Measurements from ENCODE around the gene IRS2. TPM values are rescaled to one million over a fixed set of nuclear protein-coding genes. Genes with fewer than 3 reads are reported as not detected.

IRS2 gene
- total and polyA plus RNA-seq, 4 donors, result 4.0 to 9.1 (median 6.7) TPM

DNA sequence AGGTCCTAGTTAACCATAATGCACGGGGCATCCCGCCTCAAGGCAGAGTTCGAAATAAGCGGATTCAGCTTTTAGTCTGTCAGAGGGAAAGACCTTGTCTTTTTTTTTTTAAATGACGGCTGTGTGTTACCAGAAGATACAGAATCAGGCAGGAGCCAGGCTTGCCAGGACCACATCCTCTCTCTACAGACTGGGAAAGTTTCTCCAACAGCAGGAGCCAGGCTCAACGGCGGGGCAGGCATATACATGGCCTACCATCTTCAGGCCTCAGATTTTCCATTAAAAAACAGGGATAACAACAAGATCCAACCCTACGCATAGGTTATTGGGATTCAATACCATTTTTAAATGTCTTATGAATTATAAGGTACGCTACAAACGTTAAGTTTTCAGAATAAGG is 17.8 kb downstream of the IRS2 start:
- Histone ChIP-seq H3K4me3 (ENCODE audit: low read depth in 1 of 3, low read length in 3 of 3) (no peak overlapping the region), H3K27me3 (ENCODE audit: control insufficient read depth in 4 of 4, insufficient read depth in 4 of 4, low read length in 3 of 4) (no peaks in the 10 kb centered on the region), H3K27ac (ENCODE audit: low read depth in 1 of 2, low read length in 2 of 2) (no peak overlapping the region), H3K4me1 (ENCODE audit: control insufficient read depth in 4 of 4, insufficient read depth in 4 of 4, low read length in 3 of 4) (peaks cover 0 to 25% (median 5%) of the 10 kb centered on the region in 4 donors), H3K36me3 (ENCODE audit: control insufficient read depth in 4 of 4, insufficient read depth in 3 of 4, low read depth in 1 of 4, low read length in 3 of 4) (peaks cover 2 to 19% (median 11%) of the 10 kb centered on the region in 4 donors), H3K9me3 (ENCODE audit: control insufficient read depth in 4 of 4, low read length in 3 of 4) (no peaks in the 10 kb centered on the region), H3K9ac (ENCODE audit: low read depth in 1 of 2, low read length in 2 of 2) (no peak overlapping the region)
- 97% methylated on average over 10 of the region's 10 CpGs for WGBS
- TF ChIP-seq YY1 (IDR thresholded peaks at IDR 0.05) (no peak), FOXA1 (IDR thresholded peaks at IDR 0.05) (no peak), RXRA (IDR thresholded peaks at IDR 0.05) (no peak), HNF4G (IDR thresholded peaks at IDR 0.05) (no peak), HNF4A (conservative IDR thresholded peaks at IDR 0.05) (no peak), SP1 (IDR thresholded peaks at IDR 0.05) (no peak), ZBTB33 (IDR thresholded peaks at IDR 0.05) (no peak), REST (IDR thresholded peaks at IDR 0.05) (no peak), RAD21 (IDR thresholded peaks at IDR 0.05) (no peak), EGR1 (IDR thresholded peaks at IDR 0.05; ENCODE audit: low read depth in 2 of 2) (no peak), TAF1 (conservative IDR thresholded peaks at IDR 0.05) (no peak)
- TF ChIP-seq, protein P1, sequence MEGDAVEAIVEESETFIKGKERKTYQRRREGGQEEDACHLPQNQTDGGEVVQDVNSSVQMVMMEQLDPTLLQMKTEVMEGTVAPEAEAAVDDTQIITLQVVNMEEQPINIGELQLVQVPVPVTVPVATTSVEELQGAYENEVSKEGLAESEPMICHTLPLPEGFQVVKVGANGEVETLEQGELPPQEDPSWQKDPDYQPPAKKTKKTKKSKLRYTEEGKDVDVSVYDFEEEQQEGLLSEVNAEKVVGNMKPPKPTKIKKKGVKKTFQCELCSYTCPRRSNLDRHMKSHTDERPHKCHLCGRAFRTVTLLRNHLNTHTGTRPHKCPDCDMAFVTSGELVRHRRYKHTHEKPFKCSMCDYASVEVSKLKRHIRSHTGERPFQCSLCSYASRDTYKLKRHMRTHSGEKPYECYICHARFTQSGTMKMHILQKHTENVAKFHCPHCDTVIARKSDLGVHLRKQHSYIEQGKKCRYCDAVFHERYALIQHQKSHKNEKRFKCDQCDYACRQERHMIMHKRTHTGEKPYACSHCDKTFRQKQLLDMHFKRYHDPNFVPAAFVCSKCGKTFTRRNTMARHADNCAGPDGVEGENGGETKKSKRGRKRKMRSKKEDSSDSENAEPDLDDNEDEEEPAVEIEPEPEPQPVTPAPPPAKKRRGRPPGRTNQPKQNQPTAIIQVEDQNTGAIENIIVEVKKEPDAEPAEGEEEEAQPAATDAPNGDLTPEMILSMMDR (IDR thresholded peaks at IDR 0.05; ENCODE audit: low read depth, low read length, missing input control), result no peak
- DNase-seq (ENCODE audit: low spot score), result no peak

DNA sequence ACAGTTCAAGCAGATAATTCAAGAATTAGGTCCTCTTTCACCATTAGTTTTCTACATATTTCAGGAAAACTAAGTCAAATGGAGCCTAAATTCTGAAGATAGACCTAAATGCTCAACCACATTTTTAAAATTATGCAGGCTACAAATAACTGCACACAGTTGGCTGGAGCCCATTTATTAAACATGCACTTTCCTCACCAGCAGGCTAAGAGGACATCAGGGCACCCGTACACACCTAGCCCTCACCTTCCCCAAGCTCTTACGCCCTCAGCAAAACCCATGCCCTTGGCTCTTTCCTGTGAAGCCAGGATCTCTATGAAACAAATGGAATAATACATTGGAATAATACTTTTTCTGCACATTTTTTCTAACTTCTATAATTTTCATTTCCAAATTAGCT is 18.2 kb downstream of the IRS2 start:
- H3K9ac ChIP-seq (ENCODE audit: low read depth in 1 of 2, low read length in 2 of 2), result no peak overlapping the region
- TF ChIP-seq GABPA (IDR thresholded peaks at IDR 0.05 in 1 of 2, conservative IDR thresholded peaks at IDR 0.05 in 1 of 2), result no peak
- no peak for TF ChIP-seq TAF1 (conservative IDR thresholded peaks at IDR 0.05)
- TF ChIP-seq SP1 (IDR thresholded peaks at IDR 0.05), result no peak
- TF ChIP-seq FOXA2 (IDR thresholded peaks at IDR 0.05), result no peak
- no peak for TF ChIP-seq RXRA (IDR thresholded peaks at IDR 0.05)
- TF ChIP-seq FOXA1 (IDR thresholded peaks at IDR 0.05), result no peak
- no peak for TF ChIP-seq NR2F2 (IDR thresholded peaks at IDR 0.05)
- no peak for TF ChIP-seq JUND (IDR thresholded peaks at IDR 0.05)
- no peak for TF ChIP-seq HNF4A (conservative IDR thresholded peaks at IDR 0.05)
- no peak for TF ChIP-seq HNF4G (IDR thresholded peaks at IDR 0.05)
- no peak for TF ChIP-seq REST (IDR thresholded peaks at IDR 0.05)
- TF ChIP-seq EGR1 (IDR thresholded peaks at IDR 0.05; ENCODE audit: low read depth in 2 of 2), result no peak
- TF ChIP-seq ZBTB33 (IDR thresholded peaks at IDR 0.05), result no peak
- 85% methylated on average over 2 of the region's 2 CpGs for WGBS

More for the DNA sequence above, 18.2 kb downstream of the IRS2 start:
- Histone ChIP-seq H3K27ac (ENCODE audit: low read depth in 1 of 2, low read length in 2 of 2) (no peak overlapping the region), H3K4me1 (ENCODE audit: control insufficient read depth in 4 of 4, insufficient read depth in 4 of 4, low read length in 3 of 4) (peaks cover 0 to 25% (median 5%) of the 10 kb centered on the region in 4 donors), H3K27me3 (ENCODE audit: control insufficient read depth in 4 of 4, insufficient read depth in 4 of 4, low read length in 3 of 4) (no peaks in the 10 kb centered on the region), H3K9me3 (ENCODE audit: control insufficient read depth in 4 of 4, low read length in 3 of 4) (no peaks in the 10 kb centered on the region), H3K4me3 (ENCODE audit: low read depth in 1 of 3, low read length in 3 of 3) (no peak overlapping the region), H3K36me3 (ENCODE audit: control insufficient read depth in 4 of 4, insufficient read depth in 3 of 4, low read depth in 1 of 4, low read length in 3 of 4) (peaks cover 2 to 16% (median 11%) of the 10 kb centered on the region in 4 donors)
- DNase-seq (ENCODE audit: low spot score), result no peak
